ENCODE measurements around the gene KIF4A. TPM values are rescaled to one million over a fixed set of nuclear protein-coding genes. Genes with fewer than 3 reads are reported as not detected.

Gene KIF4A
- total RNA-seq, result 2.0 and 23.8 TPM in 2 replicates

GRCh38 chrX:70289793-70290770 lies at the start of gene KIF4A, which contains the start of gene PDZD11:
Gene KIF4A, plus strand, starts transcription at chrX:70290104. Its CDS starts 355 bp downstream, at chrX:70290459.
Gene PDZD11, minus strand, starts transcription at chrX:70289927. Its CDS starts 586 bp downstream, at chrX:70289341.

GRCh38 chrX:70260104-70260503 lies 29.8 kb upstream of the KIF4A start, which contains the start of gene P2RY4:
Gene P2RY4, minus strand, starts transcription at chrX:70260204. Its CDS starts 580 bp downstream, at chrX:70259624.

GRCh38 chrX:70268034-70268433 lies 21.9 kb upstream of the KIF4A start, which contains the start of gene ARR3:
Gene ARR3, plus strand, starts transcription at chrX:70268334. Its CDS starts 1,052 bp downstream, at chrX:70269386.

GRCh38 chrX:70281951-70282350 lies 8.0 kb upstream of the KIF4A start, which contains the start of gene RAB41:
Gene RAB41, plus strand, starts transcription at chrX:70282172. Its CDS starts 46 bp downstream, at chrX:70282218.

GRCh38 chrX:70422851-70423341 lies 133.0 kb downstream of the KIF4A start, which contains the start of gene GDPD2:
Gene GDPD2, plus strand, starts transcription at chrX:70423314. Its CDS starts 1,671 bp downstream, at chrX:70424985.

GRCh38 chrX:70444326-70444945 lies 154.5 kb downstream of the KIF4A start, which contains the start of gene DLG3:
Gene DLG3, plus strand, starts transcription at chrX:70444835. Its CDS starts 367 bp downstream, at chrX:70445202.

Other genes with a start within 250 kb of the KIF4A start
- under 0.01 TPM in 1 of 2 replicates, not detected in the other for gene AWAT2, start 240.2 kb upstream of the KIF4A start, total RNA-seq
- gene OTUD6A, start 227.6 kb upstream of the KIF4A start, total RNA-seq, result not detected in 2 replicates
- 44.3 and 87.1 TPM in 2 replicates for gene IGBP1, start 156.7 kb upstream of the KIF4A start, total RNA-seq
- not detected in 2 replicates for gene DGAT2L6, start 112.6 kb upstream of the KIF4A start, total RNA-seq
- gene AWAT1, start 55.4 kb upstream of the KIF4A start, total RNA-seq, result not detected in 2 replicates
- gene P2RY4, start 29.9 kb upstream of the KIF4A start, total RNA-seq, result not detected in 2 replicates
- gene ARR3, start 21.8 kb upstream of the KIF4A start, total RNA-seq, result not detected in 2 replicates
- not detected in 2 replicates for gene RAB41, start 7.9 kb upstream of the KIF4A start, total RNA-seq
- gene PDZD11, start 177 bp upstream of the KIF4A start, total RNA-seq, result 43.7 and 65.9 TPM in 2 replicates
- gene GDPD2, start 133.2 kb downstream of the KIF4A start, total RNA-seq, result under 0.01 TPM in 1 of 2 replicates, not detected in the other
- 13.8 TPM in 2 replicates for gene DLG3, start 154.7 kb downstream of the KIF4A start, total RNA-seq